IPS-18c (cell line): ENCODE data around the gene SCUBE1.

Experiments
- H3K4me3 ChIP-seq: 2 replicates; pipeline ENCODE4 v1.7.0; 2013; ENCODE audit warnings: low read depth, mild to moderate bottlenecking, low read length, moderate library complexity; ENCODE audit not compliant: insufficient read depth
- H3K9me3 ChIP-seq: one replicate; pipeline ENCODE4 v1.6.1; 2013; ENCODE audit warnings: mild to moderate bottlenecking, low read length, moderate library complexity; ENCODE audit not compliant: control insufficient read depth, insufficient read depth

Gene SCUBE1

GRCh38 chr22:43279867-43280522 is 63.2 kb downstream of the SCUBE1 start:
- Histone ChIP-seq H3K4me3 (no peak overlapping the region), H3K9me3 (no peaks in the 10 kb centered on the region)

GRCh38 chr22:43277987-43278601 is 65.1 kb downstream of the SCUBE1 start:
- Histone ChIP-seq H3K9me3 (no peaks in the 10 kb centered on the region), H3K4me3 (no peak overlapping the region)

GRCh38 chr22:43277091-43277490 is 66.1 kb downstream of the SCUBE1 start:
- H3K4me3 ChIP-seq = no peak overlapping the region
- no peaks in the 10 kb centered on the region for H3K9me3 ChIP-seq

- Histone ChIP-seq H3K4me3 (no peak overlapping the region; the same call in 1 of the 2 replicates), H3K9me3 (no peaks in the 10 kb centered on the region)
Measured at GRCh38 chr22:43276321-43276720, 66.9 kb downstream of the SCUBE1 start.

- no peak overlapping the region for H3K4me3 ChIP-seq
- H3K9me3 ChIP-seq = no peaks in the 10 kb centered on the region
Measured at GRCh38 chr22:43275545-43276317, 67.4 kb downstream of the SCUBE1 start.

GRCh38 chr22:43274595-43275240 is 68.5 kb downstream of the SCUBE1 start:
- H3K4me3 ChIP-seq = no peak overlapping the region

GRCh38 chr22:43273902-43274484 is 69.2 kb downstream of the SCUBE1 start:
- H3K9me3 ChIP-seq = no peaks in the 10 kb centered on the region
- H3K4me3 ChIP-seq = no peak overlapping the region

More at GRCh38 chr22:43274595-43275240, 68.5 kb downstream of the SCUBE1 start:
- H3K9me3 ChIP-seq = no peaks in the 10 kb centered on the region

- Histone ChIP-seq H3K4me3 (no peak overlapping the region), H3K9me3 (peaks cover 2% of the 10 kb centered on the region)
Measured at GRCh38 chr22:43272869-43273318, 70.3 kb downstream of the SCUBE1 start.

GRCh38 chr22:43272301-43272700 is 70.9 kb downstream of the SCUBE1 start:
- H3K9me3 ChIP-seq = peaks cover 2% of the 10 kb centered on the region
- H3K4me3 ChIP-seq = no peak overlapping the region

GRCh38 chr22:43270949-43271348 is 72.2 kb downstream of the SCUBE1 start:
- H3K9me3 ChIP-seq = peaks cover 2% of the 10 kb centered on the region
- H3K4me3 ChIP-seq = no peak overlapping the region

- Histone ChIP-seq H3K9me3 (peaks cover 2% of the 10 kb centered on the region), H3K4me3 (no peak overlapping the region)
Measured at GRCh38 chr22:43270314-43270908, 72.8 kb downstream of the SCUBE1 start.

GRCh38 chr22:43269646-43270045 is 73.5 kb downstream of the SCUBE1 start:
- Histone ChIP-seq H3K9me3 (peaks cover 2% of the 10 kb centered on the region), H3K4me3 (no peak overlapping the region)

GRCh38 chr22:43269246-43269645 is 73.9 kb downstream of the SCUBE1 start:
- H3K4me3 ChIP-seq = no peak overlapping the region
- H3K9me3 ChIP-seq = peaks cover 2% of the 10 kb centered on the region

- Histone ChIP-seq H3K4me3 (no peak overlapping the region), H3K9me3 (peaks cover 2% of the 10 kb centered on the region)
Measured at GRCh38 chr22:43267981-43268660, 75.1 kb downstream of the SCUBE1 start.

GRCh38 chr22:43267332-43267980 is 75.7 kb downstream of the SCUBE1 start:
- no peak overlapping the region for H3K4me3 ChIP-seq
- H3K9me3 ChIP-seq = peaks cover 2% of the 10 kb centered on the region

GRCh38 chr22:43266076-43266475 is 77.1 kb downstream of the SCUBE1 start:
- Histone ChIP-seq H3K4me3 (no peak overlapping the region), H3K9me3 (peaks cover 2% of the 10 kb centered on the region)
